Tibial artery (tissue), 4 donors: ENCODE data around the gene HAUS5.
"Not testable (repeated sequence)": the region's sequence is repeated elsewhere in the genome, so short reads cannot be mapped to it uniquely, and the experiment has no call there.

Experiments
- DNase-seq, 2 donors: peaks; one replicate each; pipeline ENCODE4 v3.0.0-alpha.2; 2019
- H3K27ac ChIP-seq, 2 donors: fragments of 200-600 bp; sonication (generic) in 1 of 2; 1 replicate in 1 of 2; 2 replicates in 1 of 2; pipeline ENCODE4 v1.5.1; 2018 to 2019; ENCODE audit warnings: mild to moderate bottlenecking in 1 of 2
- H3K27me3 ChIP-seq, 2 donors: fragments of 200-600 bp; sonication (generic) in 1 of 2; one replicate each; pipeline versions ENCODE4 v1.5.1 to v1.6.0; 2016 to 2019
- H3K36me3 ChIP-seq, 3 donors: fragments of 200-600 bp; sonication (generic) in 2 of 3; one replicate each; pipeline ENCODE4 v1.5.1; 2016 to 2019; ENCODE audit warnings: mild to moderate bottlenecking in 2 of 3
- H3K4me1 ChIP-seq, 4 donors: fragments of 200-600 bp; sonication (generic) in 2 of 4; 1 replicate in 3 of 4; 2 replicates in 1 of 4; pipeline ENCODE4 v1.5.1; 2016 to 2019
- H3K4me3 ChIP-seq, 2 donors: fragments of 200-600 bp; sonication (generic) in 1 of 2; 1 replicate in 1 of 2; 2 replicates in 1 of 2; pipeline ENCODE4 v1.5.1; 2018 to 2019; ENCODE audit warnings: mild to moderate bottlenecking in 2 of 2
- H3K9me3 ChIP-seq, 3 donors: fragments of 200-600 bp; sonication (generic) in 1 of 3; one replicate each; pipeline ENCODE4 v1.5.1; 2016 to 2019
- intact Hi-C: fragments of 100-400 bp; cut with DNase I; formaldehyde crosslinking; loops from one replicate; pipeline ENCODE4 v1.15.0; 2023; ENCODE audit warnings: low total_unique reads
- TF ChIP-seq, protein P1 (sequence below), 2 experiments: fragments of 200-600 bp in 1 of 2; fragments of 450-650 bp in 1 of 2; IDR thresholded peaks; one replicate each; pipeline ENCODE4 v1.5.1; 2017 to 2019; ENCODE audit warnings: antibody characterized with exemption in 2 of 2, mild to moderate bottlenecking in 1 of 2, moderate library complexity in 1 of 2

HAUS5 gene

DNA sequence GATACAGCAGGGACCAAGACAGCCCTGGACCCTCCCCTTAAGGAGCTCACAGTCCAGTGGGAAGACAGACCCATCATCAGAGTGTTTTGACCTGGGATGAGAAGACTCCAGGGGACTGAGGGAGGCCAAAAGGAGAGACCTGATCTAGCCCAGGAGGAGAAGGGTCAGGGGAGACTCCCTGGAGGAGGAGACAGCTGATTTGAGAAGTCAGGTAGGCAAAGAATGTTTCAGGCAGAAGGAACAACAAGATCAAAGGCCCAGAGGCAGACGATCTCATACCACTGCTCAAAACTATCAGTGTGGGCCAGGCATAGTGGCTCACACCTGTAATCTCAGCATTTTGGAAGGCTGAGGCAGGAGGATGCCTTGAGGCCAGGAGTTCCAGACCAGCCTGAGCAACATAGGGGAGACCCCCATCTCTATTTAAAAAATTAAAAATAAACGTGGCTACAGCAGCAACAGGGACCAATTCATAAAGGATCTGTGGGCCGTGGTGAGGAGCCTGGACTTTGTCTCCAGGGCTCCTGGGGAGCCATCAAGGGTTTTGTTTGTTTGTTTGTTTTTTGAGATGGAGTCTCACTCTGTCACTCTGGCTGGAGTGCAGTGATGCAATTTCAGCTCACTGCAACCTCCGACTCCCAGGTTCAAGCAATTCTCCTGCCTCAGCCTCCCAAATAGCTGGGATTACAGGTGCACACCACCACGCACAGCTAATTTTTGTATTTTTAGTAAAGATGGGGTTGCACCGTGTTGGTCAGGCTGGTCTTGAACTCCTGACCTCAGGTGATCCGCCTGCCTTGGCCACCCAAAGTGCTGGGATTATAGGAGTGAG, 33.4 kb downstream of the HAUS5 start:
- Histone ChIP-seq H3K4me1 (peaks cover 4 to 50% (median 38%) of the 10 kb centered on the region in 4 donors), H3K4me3 (no peak overlapping the region), H3K27ac (peak overlapping the region; percentile 72 to 93), H3K27me3 (no peaks in the 10 kb centered on the region), H3K36me3 (peaks cover 0 to 10% (median 3%) of the 10 kb centered on the region in 3 donors), H3K9me3 (no peaks in the 10 kb centered on the region)
- TF ChIP-seq, protein P1, sequence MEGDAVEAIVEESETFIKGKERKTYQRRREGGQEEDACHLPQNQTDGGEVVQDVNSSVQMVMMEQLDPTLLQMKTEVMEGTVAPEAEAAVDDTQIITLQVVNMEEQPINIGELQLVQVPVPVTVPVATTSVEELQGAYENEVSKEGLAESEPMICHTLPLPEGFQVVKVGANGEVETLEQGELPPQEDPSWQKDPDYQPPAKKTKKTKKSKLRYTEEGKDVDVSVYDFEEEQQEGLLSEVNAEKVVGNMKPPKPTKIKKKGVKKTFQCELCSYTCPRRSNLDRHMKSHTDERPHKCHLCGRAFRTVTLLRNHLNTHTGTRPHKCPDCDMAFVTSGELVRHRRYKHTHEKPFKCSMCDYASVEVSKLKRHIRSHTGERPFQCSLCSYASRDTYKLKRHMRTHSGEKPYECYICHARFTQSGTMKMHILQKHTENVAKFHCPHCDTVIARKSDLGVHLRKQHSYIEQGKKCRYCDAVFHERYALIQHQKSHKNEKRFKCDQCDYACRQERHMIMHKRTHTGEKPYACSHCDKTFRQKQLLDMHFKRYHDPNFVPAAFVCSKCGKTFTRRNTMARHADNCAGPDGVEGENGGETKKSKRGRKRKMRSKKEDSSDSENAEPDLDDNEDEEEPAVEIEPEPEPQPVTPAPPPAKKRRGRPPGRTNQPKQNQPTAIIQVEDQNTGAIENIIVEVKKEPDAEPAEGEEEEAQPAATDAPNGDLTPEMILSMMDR (IDR thresholded peaks at IDR 0.05): no peak
- intact Hi-C loops: loop anchor here (2.0 kb wide), 1 partner anchor 17 kb away; the partner anchor contains the start of gene RBM42
- DNase-seq: no peak

DNA sequence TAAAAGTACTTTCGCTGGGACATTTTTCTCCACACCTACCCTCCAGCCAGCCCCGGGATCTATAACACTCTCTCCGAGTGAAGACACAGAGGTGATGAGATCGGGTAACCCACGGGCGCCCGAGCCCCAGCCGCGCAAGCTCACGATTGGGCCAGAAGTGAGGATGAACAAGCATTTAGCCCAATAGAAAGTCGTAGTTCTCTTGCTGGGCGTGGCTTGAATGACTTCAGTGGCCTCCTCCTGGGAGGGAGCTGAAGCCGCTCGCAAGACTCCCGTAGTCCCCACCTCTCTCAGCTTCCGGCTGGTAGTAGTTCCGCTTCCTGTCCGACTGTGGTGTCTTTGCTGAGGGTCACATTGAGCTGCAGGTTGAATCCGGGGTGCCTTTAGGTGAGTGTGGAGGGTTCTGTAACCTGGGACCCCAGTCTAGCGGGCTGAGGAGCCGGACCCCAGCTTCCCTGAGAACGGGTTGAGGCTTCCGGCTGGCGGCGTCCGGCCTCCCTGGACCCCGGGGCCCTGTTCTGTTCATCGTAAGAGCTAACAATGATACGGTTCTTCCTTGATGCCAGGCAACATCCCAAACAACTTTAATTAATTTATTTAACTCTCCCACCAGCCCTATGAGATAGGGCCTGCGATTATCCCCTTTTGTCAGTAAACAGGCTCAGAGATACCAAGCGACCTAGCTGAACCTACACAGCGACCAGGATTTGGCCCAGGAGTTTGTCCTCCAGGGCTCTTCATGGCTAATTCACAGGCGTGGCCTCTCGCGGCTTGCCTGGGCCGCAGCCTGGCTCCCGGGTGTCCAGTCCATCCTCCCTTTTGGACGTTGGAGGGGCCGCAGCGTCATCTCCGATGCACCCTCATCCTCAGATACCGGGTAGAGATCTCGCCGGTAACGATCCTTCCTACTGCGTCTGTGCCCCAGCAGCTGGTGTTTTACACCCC, 35.8 kb downstream of the HAUS5 start, which contains the start of gene COX6B1:
TSS of gene COX6B1 (plus strand) at position 307 of the 945 bp plus-strand sequence. CDS start 2,921 bp downstream, outside the sequence.
- Histone ChIP-seq H3K9me3 (no peaks in the 10 kb centered on the region), H3K36me3 (peaks cover 10 to 34% (median 24%) of the 10 kb centered on the region in 3 donors), H3K4me3 (peak within 1 kb of the TSS; percentile 59 to 66), H3K4me1 (peaks cover 4 to 42% (median 28%) of the 10 kb centered on the region in 4 donors), H3K27me3 (no peaks in the 10 kb centered on the region), H3K27ac (peak within 1 kb of the TSS; percentile 71 to 82)
- intact Hi-C loops: no loop called here
- DNase-seq: peak; percentile 95 to 96
- TF ChIP-seq, protein P1 (IDR thresholded peaks at IDR 0.05): no peak

- no peak for DNase-seq
- intact Hi-C loops: no loop called here
Observed at GRCh38 chr19:35650581-35650980, 38.0 kb downstream of the HAUS5 start.

DNA sequence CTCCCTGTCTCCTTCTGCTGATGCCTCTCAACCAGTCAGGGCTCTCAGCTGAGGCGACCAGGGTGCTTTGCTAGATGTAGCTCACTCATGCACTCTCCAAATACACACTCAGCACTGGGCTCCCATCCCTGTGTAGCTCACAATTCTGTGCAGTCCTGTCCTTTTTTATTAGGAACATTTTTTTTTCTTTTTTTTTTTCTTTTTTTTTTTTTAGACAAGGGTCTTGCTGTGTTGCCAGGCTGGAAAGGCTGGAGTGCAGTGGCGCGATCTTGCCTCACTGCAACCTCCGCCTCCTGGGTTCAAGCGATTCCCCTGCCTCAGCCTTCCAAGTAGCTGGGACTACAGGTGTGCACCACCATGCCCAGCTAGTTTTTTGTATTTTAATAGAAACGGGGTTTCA, 42.3 kb downstream of the HAUS5 start:
- H3K4me1 ChIP-seq, DNase-seq, H3K27me3 ChIP-seq, H3K9me3 ChIP-seq, intact Hi-C loops, H3K27ac ChIP-seq, H3K4me3 ChIP-seq: not testable (repeated sequence)
- peaks cover 70 to 99% (median 85%) of the 10 kb centered on the region in 3 donors for H3K36me3 ChIP-seq

More at GRCh38 chr19:35650581-35650980, 38.0 kb downstream of the HAUS5 start:
- TF ChIP-seq, protein P1 (IDR thresholded peaks at IDR 0.05): no peak
- no peaks in the 10 kb centered on the region for H3K9me3 ChIP-seq
- H3K27ac ChIP-seq: no peak overlapping the region
- H3K4me1 ChIP-seq: peaks cover 0 to 26% (median 15%) of the 10 kb centered on the region in 4 donors
- H3K4me3 ChIP-seq: no peak overlapping the region
- H3K36me3 ChIP-seq: peaks cover 29 to 57% (median 46%) of the 10 kb centered on the region in 3 donors
- no peaks in the 10 kb centered on the region for H3K27me3 ChIP-seq

- TF ChIP-seq, protein P1 (IDR thresholded peaks at IDR 0.05): no peak
- H3K36me3 ChIP-seq: peaks cover 77 to 100% (median 93%) of the 10 kb centered on the region in 3 donors
- no peak for DNase-seq
- no peak overlapping the region for H3K4me3 ChIP-seq
- H3K27me3 ChIP-seq: no peaks in the 10 kb centered on the region
- H3K27ac ChIP-seq: no peak overlapping the region
- no peaks in the 10 kb centered on the region for H3K9me3 ChIP-seq
- no peaks in the 10 kb centered on the region for H3K4me1 ChIP-seq
- intact Hi-C loops: no loop called here
Observed at GRCh38 chr19:35655600-35655999, 43.1 kb downstream of the HAUS5 start.
